GM18861 (cell line): ENCODE results near the gene GNB1.
"Not testable (repeated sequence)": the region's sequence is repeated elsewhere in the genome, so short reads cannot be mapped to it uniquely, and the experiment has no call there.

Source experiments
- ATAC-seq: cut with Tn5 transposase; IDR thresholded peaks from one replicate; pipeline ENCODE4 v1.9.1; 2021; ENCODE audit not compliant: unreplicated experiment

GNB1 gene

GRCh38 chr1:1890506-1891348 lies at the start of gene GNB1:
GNB1 (minus strand) TSS chr1:1891087; CDS start chr1:1825453, 65,634 bp downstream.
- ATAC-seq, result peak; percentile 70

- no peak for ATAC-seq
Measured at GRCh38 chr1:1940123-1940425, 49.2 kb upstream of the GNB1 start.

GRCh38 chr1:1939296-1940122 lies 48.6 kb upstream of the GNB1 start:
- no peak for ATAC-seq

- no peak for ATAC-seq
Measured at GRCh38 chr1:1938613-1939295, 47.9 kb upstream of the GNB1 start.

- no peak for ATAC-seq
Measured at GRCh38 chr1:1938276-1938573, 47.3 kb upstream of the GNB1 start.

- ATAC-seq, result no peak
Measured at GRCh38 chr1:1937549-1938275, 46.8 kb upstream of the GNB1 start.

GRCh38 chr1:1937061-1937460 lies 46.2 kb upstream of the GNB1 start:
- no peak for ATAC-seq

GRCh38 chr1:1934848-1935247 lies 44.0 kb upstream of the GNB1 start:
- ATAC-seq, result not testable (repeated sequence)

GRCh38 chr1:1929639-1930545 lies 39.0 kb upstream of the GNB1 start:
- no peak for ATAC-seq

- ATAC-seq, result no peak
Measured at GRCh38 chr1:1929102-1929638, 38.3 kb upstream of the GNB1 start.

GRCh38 chr1:1928231-1929101 lies 37.6 kb upstream of the GNB1 start:
- ATAC-seq, result no peak

- no peak for ATAC-seq
Measured at GRCh38 chr1:1927751-1928150, 36.9 kb upstream of the GNB1 start.

- no peak for ATAC-seq
Measured at GRCh38 chr1:1926886-1927660, 36.2 kb upstream of the GNB1 start.

- no peak for ATAC-seq
Measured at GRCh38 chr1:1926346-1926811, 35.5 kb upstream of the GNB1 start.

- ATAC-seq, result no peak
Measured at GRCh38 chr1:1925437-1926345, 34.8 kb upstream of the GNB1 start.

- no peak for ATAC-seq
Measured at GRCh38 chr1:1924849-1925248, 34.0 kb upstream of the GNB1 start.

- no peak for ATAC-seq
Measured at GRCh38 chr1:1924386-1924785, 33.5 kb upstream of the GNB1 start.
